CD4-positive, CD25-positive, alpha-beta regulatory T cell (primary cell): ENCODE data around the gene SLC25A48. TPM values are rescaled to one million over a fixed set of nuclear protein-coding genes. Genes with fewer than 3 reads are reported as not detected.

Source experiments
- ATAC-seq, 2 donors: fragments of 150-1000 bp; cut with Tn5 transposase; one replicate each; pipeline ENCODE4 v1.10.0; 2021; ENCODE audit warnings: low read depth in 2 of 2, moderate number of reproducible peaks in 2 of 2, moderate library complexity in 1 of 2
- DNase-seq, 3 donors: peaks; one replicate each; pipeline versions ENCODE4 v3.0.0 to v3.0.0-alpha.2; 2012 to 2022; ENCODE audit warnings: mixed read lengths in 1 of 3
- H3K27ac ChIP-seq: one replicate; pipeline ENCODE4 v1.7.0; 2013; ENCODE audit warnings: mild to moderate bottlenecking, low read length; ENCODE audit not compliant: insufficient read depth, poor library complexity, severe bottlenecking
- H3K27me3 ChIP-seq: one replicate; pipeline ENCODE4 v1.7.0; 2013; ENCODE audit warnings: low read length; ENCODE audit not compliant: control insufficient read depth, insufficient read depth
- H3K36me3 ChIP-seq: one replicate; pipeline ENCODE4 v1.7.0; 2013; ENCODE audit warnings: mild to moderate bottlenecking, low read length, moderate library complexity; ENCODE audit not compliant: control insufficient read depth, insufficient read depth
- H3K4me1 ChIP-seq: 2 replicates; pipeline ENCODE4 v1.7.0; 2013; ENCODE audit warnings: mild to moderate bottlenecking, low read length; ENCODE audit not compliant: insufficient read depth, control insufficient read depth, poor library complexity, severe bottlenecking
- H3K4me3 ChIP-seq: one replicate; pipeline ENCODE4 v1.7.0; 2013; ENCODE audit warnings: low read depth, mild to moderate bottlenecking, low read length, moderate library complexity
- H3K9me3 ChIP-seq, 2 experiments: 1 replicate in 1 of 2; 2 replicates in 1 of 2; pipeline ENCODE4 v1.7.0; 2013; ENCODE audit warnings: low read length in 2 of 2, mild to moderate bottlenecking in 1 of 2, moderate library complexity in 1 of 2; ENCODE audit not compliant: control insufficient read depth in 2 of 2
- H3K27ac Mint-ChIP-seq, 3 donors: one replicate each; pipeline ENCODE4 v1.8.0; 2020 to 2022; ENCODE audit warnings: mild to moderate bottlenecking in 3 of 3, mixed read lengths in 3 of 3, moderate library complexity in 2 of 3
- H3K27me3 Mint-ChIP-seq: one replicate; pipeline ENCODE4 v1.8.0; 2022; ENCODE audit warnings: mild to moderate bottlenecking, mixed read lengths
- H3K36me3 Mint-ChIP-seq: one replicate; pipeline ENCODE4 v1.8.0; 2020; ENCODE audit warnings: mixed read lengths
- H3K4me1 Mint-ChIP-seq, 4 donors: one replicate each; pipeline ENCODE4 v1.8.0; 2020 to 2022; ENCODE audit warnings: mixed read lengths in 4 of 4, mild to moderate bottlenecking in 1 of 4
- H3K4me3 Mint-ChIP-seq, 4 donors: one replicate each; pipeline ENCODE4 v1.8.0; 2020 to 2022; ENCODE audit warnings: mild to moderate bottlenecking in 4 of 4, mixed read lengths in 4 of 4, moderate library complexity in 3 of 4
- H3K9me3 Mint-ChIP-seq, 7 donors: one replicate each; pipeline ENCODE4 v1.8.0; 2020 to 2022; ENCODE audit warnings: mixed read lengths in 7 of 7, mild to moderate bottlenecking in 3 of 7, moderate library complexity in 2 of 7
- polyA plus RNA-seq, 4 donors: library from polyadenylated mRNA; unstranded; fragments of 300-500 nt; fragmentation: Illumina TruSeq; gene quantifications; one replicate each; pipeline ENCODE4 v1.2.3, GENCODE V29; 2021
- total RNA-seq: library from RNA; stranded (reverse); gene quantifications from one replicate; pipeline ENCODE4 v1.2.3, GENCODE V29; 2022

The SLC25A48 gene
- total and polyA plus RNA-seq, 5 donors from 2014 or later, result not detected

DNA sequence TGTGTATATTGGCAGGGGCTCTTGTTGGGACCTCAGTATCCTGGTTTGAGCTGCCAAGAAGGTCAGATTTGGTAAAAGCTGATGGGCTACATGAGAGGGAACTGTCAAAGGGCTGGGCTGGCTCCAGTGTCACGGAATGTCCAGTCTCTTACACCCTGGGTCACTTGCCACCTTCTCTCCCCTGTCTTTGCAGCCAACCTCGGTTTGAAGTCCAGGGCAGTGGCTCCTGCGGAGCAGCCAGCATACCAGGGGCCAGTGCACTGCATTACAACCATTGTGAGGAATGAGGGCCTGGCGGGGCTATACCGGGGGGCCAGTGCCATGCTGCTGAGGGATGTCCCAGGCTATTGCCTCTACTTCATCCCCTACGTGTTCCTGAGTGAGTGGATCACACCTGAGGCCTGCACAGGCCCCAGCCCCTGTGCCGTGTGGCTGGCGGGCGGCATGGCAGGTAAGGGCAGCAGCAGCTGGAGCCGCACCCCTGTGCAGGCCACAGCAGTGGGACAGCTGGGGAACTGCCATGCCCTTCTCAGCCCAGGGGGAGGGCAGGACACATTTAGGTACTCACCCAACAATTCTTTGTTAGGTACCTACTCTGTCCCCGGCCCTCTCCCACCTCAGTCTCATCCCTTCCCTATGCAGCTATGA is 36.9 kb downstream of the SLC25A48 start:
- ATAC-seq (no peak), DNase-seq (no peak)
- Histone ChIP-seq H3K27ac (no peak overlapping the region), H3K4me3 (no peak overlapping the region), H3K9me3 (no peaks in the 10 kb centered on the region), H3K27me3 (no peaks in the 10 kb centered on the region), H3K4me1 (no peaks in the 10 kb centered on the region), H3K36me3 (no peaks in the 10 kb centered on the region)
- Mint-ChIP-seq H3K4me3 (no peak overlapping the region), H3K9me3 (peaks cover 0 to 2% (median 0%) of the 10 kb centered on the region in 7 donors), H3K4me1 (no peaks in the 10 kb centered on the region), H3K36me3 (no peaks in the 10 kb centered on the region), H3K27me3 (peaks cover 4% of the 10 kb centered on the region), H3K27ac (no peak overlapping the region)

DNA sequence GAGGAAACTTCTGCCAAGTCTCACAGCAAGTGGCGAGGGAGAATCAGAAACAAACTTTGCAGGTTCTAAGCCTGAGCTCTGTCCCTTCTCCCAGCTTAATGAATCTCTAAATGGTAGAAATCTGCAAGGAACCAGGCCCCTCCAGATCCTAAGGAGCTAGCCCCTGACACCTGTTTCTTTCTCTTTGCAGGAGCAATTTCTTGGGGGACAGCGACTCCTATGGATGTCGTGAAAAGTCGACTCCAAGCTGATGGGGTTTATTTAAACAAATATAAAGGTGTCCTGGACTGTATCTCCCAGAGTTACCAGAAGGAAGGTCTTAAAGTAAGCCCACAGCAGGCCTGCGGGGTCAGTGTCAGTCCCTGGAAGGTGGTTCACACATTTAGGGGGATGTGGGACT is 39.4 kb downstream of the SLC25A48 start:
- Histone ChIP-seq H3K27ac (no peak overlapping the region), H3K27me3 (no peaks in the 10 kb centered on the region), H3K4me3 (no peak overlapping the region), H3K36me3 (no peaks in the 10 kb centered on the region), H3K9me3 (no peaks in the 10 kb centered on the region), H3K4me1 (no peaks in the 10 kb centered on the region)
- Mint-ChIP-seq H3K4me1 (no peaks in the 10 kb centered on the region), H3K4me3 (no peak overlapping the region), H3K27me3 (peaks cover 10% of the 10 kb centered on the region), H3K36me3 (no peaks in the 10 kb centered on the region), H3K27ac (peak overlapping the region in 1 of 3 donors; percentile 78), H3K9me3 (peaks cover 0 to 2% (median 0%) of the 10 kb centered on the region in 7 donors)
- DNase-seq (no peak), ATAC-seq (no peak)

DNA sequence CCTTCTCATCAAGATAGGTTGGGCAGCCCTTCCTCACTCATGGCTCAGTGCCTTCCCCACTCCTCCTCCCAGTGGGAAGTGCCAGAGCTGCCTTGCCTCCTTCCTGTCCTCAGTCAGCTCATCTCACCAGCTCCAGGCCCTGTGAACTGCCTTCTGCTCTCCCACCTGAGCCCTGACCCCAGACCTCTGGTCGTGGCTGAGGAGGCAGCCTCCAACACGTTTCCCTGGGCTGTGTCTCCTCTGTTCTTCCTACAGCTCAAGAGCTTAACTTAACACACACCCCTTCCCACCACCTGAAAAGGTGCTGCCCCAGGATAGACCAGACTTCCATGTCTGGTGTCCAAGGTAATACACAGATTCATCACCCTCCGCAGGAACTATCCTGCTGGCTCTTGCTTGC is 40.0 kb downstream of the SLC25A48 start:
- Mint-ChIP-seq H3K9me3 (peaks cover 0 to 2% (median 0%) of the 10 kb centered on the region in 7 donors), H3K36me3 (no peaks in the 10 kb centered on the region), H3K4me3 (no peak overlapping the region), H3K4me1 (no peaks in the 10 kb centered on the region), H3K27me3 (peaks cover 10% of the 10 kb centered on the region), H3K27ac (no peak overlapping the region)
- no peak overlapping the region for H3K4me3 ChIP-seq
- H3K27ac ChIP-seq, result no peak overlapping the region
- H3K36me3 ChIP-seq, result no peaks in the 10 kb centered on the region
- H3K27me3 ChIP-seq, result no peaks in the 10 kb centered on the region
- DNase-seq (no peak), ATAC-seq (no peak)
- no peaks in the 10 kb centered on the region for H3K4me1 ChIP-seq
- H3K9me3 ChIP-seq, result no peaks in the 10 kb centered on the region

DNA sequence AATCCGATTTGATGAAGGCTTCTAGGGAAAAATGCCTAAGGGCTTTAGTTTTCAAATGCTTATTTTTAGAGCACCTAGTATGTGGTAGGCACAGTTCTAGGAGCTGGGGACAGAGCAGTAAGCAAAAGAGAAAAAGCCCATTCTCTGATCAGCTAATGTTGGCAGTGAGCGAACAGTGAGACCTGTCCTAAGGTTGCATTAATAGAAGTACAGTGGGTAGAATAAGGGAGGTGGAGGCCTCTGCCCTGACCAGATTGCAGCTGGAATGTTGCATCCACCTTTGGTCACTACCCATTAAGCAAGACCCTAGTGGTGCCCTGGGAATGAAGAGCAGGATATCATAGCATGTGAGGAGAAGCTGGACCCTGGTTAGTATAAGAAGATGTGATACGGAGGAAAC is 41.1 kb downstream of the SLC25A48 start:
- no peak overlapping the region for H3K4me3 ChIP-seq
- Mint-ChIP-seq H3K27me3 (peaks cover 10% of the 10 kb centered on the region), H3K36me3 (no peaks in the 10 kb centered on the region), H3K27ac (no peak overlapping the region), H3K4me1 (no peaks in the 10 kb centered on the region), H3K9me3 (peaks cover 0 to 2% (median 0%) of the 10 kb centered on the region in 7 donors), H3K4me3 (no peak overlapping the region)
- DNase-seq, result no peak
- H3K27me3 ChIP-seq, result no peaks in the 10 kb centered on the region
- no peak overlapping the region for H3K27ac ChIP-seq
- H3K4me1 ChIP-seq, result no peaks in the 10 kb centered on the region
- no peaks in the 10 kb centered on the region for H3K9me3 ChIP-seq
- no peak for ATAC-seq
- H3K36me3 ChIP-seq, result no peaks in the 10 kb centered on the region

DNA sequence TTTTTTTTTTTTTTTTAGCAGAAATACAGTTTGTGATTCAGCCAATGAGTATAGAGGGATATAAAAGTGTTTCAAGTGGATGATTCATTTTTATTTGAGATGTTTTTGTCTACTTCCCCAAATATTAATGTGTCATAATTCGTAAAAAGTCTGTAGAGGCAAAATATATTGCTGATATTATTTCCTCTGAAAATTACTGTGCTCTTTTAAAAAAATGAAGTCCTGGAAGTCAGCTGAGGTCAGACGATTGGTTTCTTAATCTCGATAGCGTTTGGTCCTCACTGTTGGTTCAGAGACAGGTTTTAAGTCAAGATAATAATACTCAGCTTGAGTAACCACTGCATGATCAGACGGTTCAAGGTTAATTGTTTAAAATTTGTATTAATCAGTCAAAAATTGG is 41.7 kb downstream of the SLC25A48 start:
- Mint-ChIP-seq H3K36me3 (no peaks in the 10 kb centered on the region), H3K27ac (no peak overlapping the region), H3K4me3 (no peak overlapping the region), H3K4me1 (no peaks in the 10 kb centered on the region), H3K27me3 (peaks cover 10% of the 10 kb centered on the region), H3K9me3 (peaks cover 0 to 2% (median 0%) of the 10 kb centered on the region in 7 donors)
- Histone ChIP-seq H3K4me3 (no peak overlapping the region), H3K27me3 (no peaks in the 10 kb centered on the region), H3K4me1 (no peaks in the 10 kb centered on the region), H3K27ac (no peak overlapping the region), H3K9me3 (no peaks in the 10 kb centered on the region), H3K36me3 (no peaks in the 10 kb centered on the region)
- DNase-seq (no peak), ATAC-seq (no peak)

DNA sequence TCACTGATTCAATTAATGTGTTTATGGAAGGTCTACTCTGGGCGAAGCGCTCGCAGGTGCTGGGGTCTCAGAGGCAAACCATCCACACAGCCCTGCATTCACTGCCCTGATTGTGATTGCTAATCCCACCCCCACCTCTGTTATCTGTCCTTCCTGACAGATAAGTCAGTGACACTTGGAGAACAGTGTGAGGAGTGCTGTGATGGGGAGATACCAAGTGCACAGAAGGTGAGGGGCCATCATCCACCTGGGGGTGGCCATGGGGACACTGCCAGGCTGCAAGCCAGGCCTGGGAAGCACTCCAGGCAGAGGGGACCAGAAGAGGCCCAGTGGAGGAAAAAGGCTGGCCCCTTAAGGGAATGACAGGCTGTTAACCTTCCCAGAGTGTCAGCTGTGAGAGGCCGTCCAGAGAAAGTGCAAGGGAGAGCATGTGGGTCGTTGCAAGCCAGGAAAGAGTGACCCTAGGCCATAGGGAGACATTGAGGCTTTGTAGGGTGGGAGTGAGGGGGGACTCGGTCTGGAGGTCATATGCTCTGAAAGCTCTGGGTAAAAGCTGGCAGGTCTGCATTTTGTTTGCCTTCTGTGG is 43.2 kb downstream of the SLC25A48 start:
- no peak overlapping the region for H3K27ac Mint-ChIP-seq
- ATAC-seq, result no peak
- DNase-seq, result no peak

DNA sequence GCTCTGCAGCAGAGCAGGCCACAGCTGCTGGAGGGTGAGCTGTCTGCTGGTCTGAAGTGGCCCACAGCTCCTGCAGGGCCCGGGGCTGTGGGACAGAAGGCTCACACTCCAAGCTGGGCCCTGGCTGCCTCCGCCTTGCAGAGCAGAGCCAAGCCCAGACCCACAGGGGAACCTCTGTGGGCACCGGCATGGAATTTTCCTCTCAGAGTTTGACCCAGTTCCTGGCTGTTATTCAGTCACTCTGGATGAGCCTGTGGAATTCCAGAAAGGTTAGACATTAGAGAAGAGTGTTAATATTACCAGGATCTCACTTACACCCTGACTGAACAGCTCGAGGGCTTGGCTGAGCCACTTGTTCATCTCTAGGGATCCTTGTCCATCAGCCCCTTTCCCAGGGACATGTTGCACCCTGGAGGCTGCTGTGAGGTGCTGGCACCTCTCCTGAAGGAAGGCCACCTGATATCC is 43.7 kb downstream of the SLC25A48 start:
- no peak overlapping the region for H3K27ac ChIP-seq
- H3K27ac Mint-ChIP-seq, result no peak overlapping the region
- H3K27me3 ChIP-seq, result no peaks in the 10 kb centered on the region
- H3K27me3 Mint-ChIP-seq, result peaks cover 15% of the 10 kb centered on the region
- no peak overlapping the region for H3K4me3 Mint-ChIP-seq
- H3K36me3 Mint-ChIP-seq, result no peaks in the 10 kb centered on the region
- no peaks in the 10 kb centered on the region for H3K4me1 ChIP-seq
- peaks cover 0 to 2% (median 0%) of the 10 kb centered on the region in 7 donors for H3K9me3 Mint-ChIP-seq
- no peak for DNase-seq
- H3K4me1 Mint-ChIP-seq, result no peaks in the 10 kb centered on the region
- H3K36me3 ChIP-seq, result no peaks in the 10 kb centered on the region
- H3K4me3 ChIP-seq, result no peak overlapping the region
- no peaks in the 10 kb centered on the region for H3K9me3 ChIP-seq
- no peak for ATAC-seq

More for the DNA sequence above, 43.2 kb downstream of the SLC25A48 start:
- Mint-ChIP-seq H3K27me3 (peaks cover 15% of the 10 kb centered on the region), H3K36me3 (no peaks in the 10 kb centered on the region), H3K4me3 (no peak overlapping the region), H3K4me1 (no peaks in the 10 kb centered on the region), H3K9me3 (peaks cover 0 to 2% (median 0%) of the 10 kb centered on the region in 7 donors)
- H3K27ac ChIP-seq, result no peak overlapping the region
- H3K9me3 ChIP-seq, result no peaks in the 10 kb centered on the region
- H3K4me1 ChIP-seq, result no peaks in the 10 kb centered on the region
- no peak overlapping the region for H3K4me3 ChIP-seq
- H3K27me3 ChIP-seq, result no peaks in the 10 kb centered on the region
- H3K36me3 ChIP-seq, result no peaks in the 10 kb centered on the region

DNA sequence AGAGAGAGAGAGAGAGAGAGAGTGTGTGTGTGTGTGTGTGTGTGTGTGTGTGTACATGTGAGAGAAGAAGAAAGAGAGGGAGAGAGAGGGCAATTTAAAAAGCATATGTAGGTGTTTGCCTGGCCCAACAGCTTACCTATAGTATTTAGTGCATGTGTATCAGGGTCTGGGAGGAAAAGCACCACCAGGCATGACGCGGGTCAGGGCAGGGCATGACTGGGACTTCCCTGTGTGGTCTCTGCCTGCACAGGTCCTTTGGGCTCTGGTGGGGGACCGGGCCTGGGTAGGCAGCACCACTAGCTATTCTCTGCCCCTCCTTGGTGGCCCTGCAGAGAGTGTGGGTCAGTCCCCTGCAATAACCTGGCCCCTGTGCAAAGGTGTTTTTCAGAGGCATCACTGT is 45.1 kb downstream of the SLC25A48 start:
- Mint-ChIP-seq H3K4me1 (no peaks in the 10 kb centered on the region), H3K4me3 (no peak overlapping the region), H3K36me3 (no peaks in the 10 kb centered on the region), H3K27ac (no peak overlapping the region), H3K9me3 (no peaks in the 10 kb centered on the region), H3K27me3 (peaks cover 15% of the 10 kb centered on the region)
- no peak for DNase-seq
- no peaks in the 10 kb centered on the region for H3K4me1 ChIP-seq
- ATAC-seq, result no peak
- no peaks in the 10 kb centered on the region for H3K9me3 ChIP-seq
- no peaks in the 10 kb centered on the region for H3K36me3 ChIP-seq
- no peak overlapping the region for H3K27ac ChIP-seq
- no peaks in the 10 kb centered on the region for H3K27me3 ChIP-seq
- H3K4me3 ChIP-seq, result no peak overlapping the region
